ENCODE measurements around the gene CD300A. TPM values are rescaled to one million over a fixed set of nuclear protein-coding genes. Genes with fewer than 3 reads are reported as not detected.

CD300A gene
- total RNA-seq: not detected in 2 replicates

GRCh38 chr17:74466111-74466827, at the start of gene CD300A:
Gene CD300A (plus strand): TSS chr17:74466634. CDS start chr17:74466704, 70 bp downstream.

DNA sequence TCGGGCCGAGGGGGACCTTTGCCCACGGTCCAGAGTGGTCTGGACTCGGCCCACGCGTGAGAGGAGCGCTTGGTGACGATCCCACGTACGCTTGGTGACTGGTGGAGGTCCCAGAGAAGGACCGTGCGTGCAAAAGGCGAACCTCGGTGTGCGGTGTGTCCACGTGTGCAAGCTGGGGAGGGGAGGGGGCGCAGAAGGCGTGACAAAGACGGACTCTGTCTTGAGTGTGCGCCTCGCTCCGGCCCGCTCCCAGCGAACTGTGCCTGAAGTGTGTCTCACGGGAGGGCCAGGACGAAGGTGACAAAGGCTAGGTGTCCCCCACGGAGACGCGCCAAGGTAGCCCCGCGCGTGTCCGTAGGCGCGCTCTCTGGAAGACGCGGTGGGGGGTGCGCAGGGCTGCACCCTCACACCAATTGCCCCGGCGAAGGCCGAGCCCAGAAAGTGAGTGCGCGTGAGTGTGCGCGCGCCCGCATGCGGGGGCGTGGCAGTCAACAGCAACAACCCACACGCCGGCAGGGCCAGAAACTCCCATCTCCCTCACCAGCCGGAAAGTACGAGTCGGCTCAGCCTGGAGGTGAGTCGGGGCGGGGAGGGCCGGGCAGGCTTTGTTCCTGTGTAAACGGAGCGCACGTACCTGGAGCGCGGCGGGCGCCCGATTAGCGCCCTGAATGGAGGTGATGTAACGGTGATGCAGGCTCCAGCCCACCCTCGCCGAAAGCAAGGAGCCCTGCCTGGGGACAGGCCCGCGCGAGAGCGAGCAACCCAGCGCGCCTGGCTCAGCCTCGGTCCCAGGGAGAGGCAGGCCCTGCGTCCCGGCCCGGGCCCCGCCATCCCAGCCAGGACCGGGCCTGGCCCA, 34.6 kb upstream of the CD300A start, which contains the start of gene GPRC5C:
GPRC5C (plus strand) TSS at position 521 of the 856 bp plus-strand sequence. CDS start 7,689 bp downstream, outside the sequence.

DNA sequence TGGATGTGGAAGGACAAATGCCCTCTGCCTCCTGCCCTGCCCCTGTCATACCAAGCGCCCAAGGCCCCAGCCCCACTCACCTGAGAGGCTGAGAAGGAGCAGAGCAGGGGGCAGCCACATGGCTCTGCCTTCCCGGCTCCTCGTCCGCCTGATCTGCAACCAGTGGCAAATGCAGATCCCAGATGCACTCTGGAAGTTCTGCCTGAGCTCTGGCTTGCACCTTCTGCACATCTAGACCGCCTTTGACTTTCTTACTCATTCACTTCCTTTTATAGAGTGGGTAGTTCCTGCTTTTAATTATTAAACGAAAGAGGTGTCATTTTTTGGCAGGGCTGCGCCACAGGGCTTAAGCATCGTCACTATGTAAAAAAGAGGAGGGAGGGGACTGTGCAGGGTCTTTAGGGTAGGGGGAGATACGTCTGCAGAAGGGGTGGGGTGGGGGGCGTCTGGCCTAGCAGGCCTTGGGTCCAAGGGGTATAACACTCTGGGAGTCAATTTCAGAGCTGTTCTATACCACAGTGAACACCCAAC, 64.9 kb downstream of the CD300A start, which contains the start of gene CD300LB:
CD300LB (minus strand) TSS at position 245 of the 531 bp plus-strand sequence; CDS start at position 120, 125 bp downstream.

Small RNAs within 50 kb of the gene (small RNA-seq; reads per million reads assigned to genes)
- gene RNA5SP448: not detected

Other genes with a start within 250 kb of the CD300A start
- gene DNAI2, start 192.4 kb upstream of the CD300A start, total RNA-seq: not detected in 2 replicates
- not detected in 2 replicates for gene KIF19, start 140.4 kb upstream of the CD300A start, total RNA-seq
- not detected in 2 replicates for gene BTBD17, start 104.8 kb upstream of the CD300A start, total RNA-seq
- gene GPR142, start 99.1 kb upstream of the CD300A start, total RNA-seq: not detected in 2 replicates
- gene GPRC5C, start 34.5 kb upstream of the CD300A start, total RNA-seq: 0.20 and 0.37 TPM in 2 replicates
- gene CD300LB, start 64.8 kb downstream of the CD300A start, total RNA-seq: not detected in 2 replicates
- not detected in 2 replicates for gene CD300C, start 79.5 kb downstream of the CD300A start, total RNA-seq
- gene CD300H, start 100.9 kb downstream of the CD300A start, total RNA-seq: not detected in 2 replicates
- gene CD300LD, start 125.6 kb downstream of the CD300A start, total RNA-seq: not detected in 2 replicates
- not detected in 2 replicates for gene CD300E, start 157.1 kb downstream of the CD300A start, total RNA-seq
- gene CD300LF, start 246.3 kb downstream of the CD300A start, total RNA-seq: not detected in 2 replicates

All from subcutaneous preadipocyte (primary cell).